ENCODE results near the gene EXOC6. TPM values are rescaled to one million over a fixed set of nuclear protein-coding genes. Genes with fewer than 3 reads are reported as not detected.
"Not testable (repeated sequence)": the region's sequence is repeated elsewhere in the genome, so short reads cannot be mapped to it uniquely, and the experiment has no call there.

EXOC6 gene
- total RNA-seq, 1 experiment from 2014 or later, result 19.2 TPM

DNA sequence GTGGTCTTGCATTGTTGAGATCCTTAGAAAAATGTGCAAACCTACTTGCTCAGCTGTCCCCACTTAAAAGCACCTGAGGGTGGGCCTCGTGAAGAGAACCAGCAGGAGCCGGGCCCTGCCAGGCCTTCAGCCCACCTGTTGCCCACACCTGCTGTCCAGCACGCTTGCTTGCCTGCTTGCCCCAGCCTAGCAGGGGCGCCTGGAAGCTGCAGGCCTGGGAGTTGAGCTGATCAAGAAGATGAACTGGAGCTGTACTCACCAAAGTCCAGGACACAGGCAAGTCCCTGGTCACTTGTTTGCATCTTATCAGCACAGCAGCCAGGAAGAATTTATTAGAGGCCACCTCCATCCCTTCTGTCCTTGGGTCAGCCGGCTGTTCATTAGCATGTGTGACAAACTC is 248.6 kb downstream of the EXOC6 start:
- Mint-ChIP-seq H3K4me3 (ENCODE audit: low read depth, unreplicated experiment) (no peak overlapping the region), H3K9me3 (ENCODE audit: low read depth, unreplicated experiment) (no peaks in the 10 kb centered on the region), H3K4me1 (ENCODE audit: low read depth, unreplicated experiment) (no peaks in the 10 kb centered on the region), H3K27ac (ENCODE audit: unreplicated experiment) (no peak overlapping the region), H3K36me3 (ENCODE audit: insufficient read depth, unreplicated experiment) (no peaks in the 10 kb centered on the region), H3K27me3 (ENCODE audit: unreplicated experiment) (no peaks in the 10 kb centered on the region)
- CTCF ChIA-PET, result no interaction called here
- intact Hi-C loops (cut with micrococcal nuclease; ENCODE audit: unreplicated experiment), result no loop called here
- TF ChIP-seq, protein P1, sequence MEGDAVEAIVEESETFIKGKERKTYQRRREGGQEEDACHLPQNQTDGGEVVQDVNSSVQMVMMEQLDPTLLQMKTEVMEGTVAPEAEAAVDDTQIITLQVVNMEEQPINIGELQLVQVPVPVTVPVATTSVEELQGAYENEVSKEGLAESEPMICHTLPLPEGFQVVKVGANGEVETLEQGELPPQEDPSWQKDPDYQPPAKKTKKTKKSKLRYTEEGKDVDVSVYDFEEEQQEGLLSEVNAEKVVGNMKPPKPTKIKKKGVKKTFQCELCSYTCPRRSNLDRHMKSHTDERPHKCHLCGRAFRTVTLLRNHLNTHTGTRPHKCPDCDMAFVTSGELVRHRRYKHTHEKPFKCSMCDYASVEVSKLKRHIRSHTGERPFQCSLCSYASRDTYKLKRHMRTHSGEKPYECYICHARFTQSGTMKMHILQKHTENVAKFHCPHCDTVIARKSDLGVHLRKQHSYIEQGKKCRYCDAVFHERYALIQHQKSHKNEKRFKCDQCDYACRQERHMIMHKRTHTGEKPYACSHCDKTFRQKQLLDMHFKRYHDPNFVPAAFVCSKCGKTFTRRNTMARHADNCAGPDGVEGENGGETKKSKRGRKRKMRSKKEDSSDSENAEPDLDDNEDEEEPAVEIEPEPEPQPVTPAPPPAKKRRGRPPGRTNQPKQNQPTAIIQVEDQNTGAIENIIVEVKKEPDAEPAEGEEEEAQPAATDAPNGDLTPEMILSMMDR (IDR thresholded peaks at IDR 0.05; ENCODE audit: unreplicated experiment), result no peak
- no peak for DNase-seq
- no TSS peak for BruUV-seq (replicated peaks)

DNA sequence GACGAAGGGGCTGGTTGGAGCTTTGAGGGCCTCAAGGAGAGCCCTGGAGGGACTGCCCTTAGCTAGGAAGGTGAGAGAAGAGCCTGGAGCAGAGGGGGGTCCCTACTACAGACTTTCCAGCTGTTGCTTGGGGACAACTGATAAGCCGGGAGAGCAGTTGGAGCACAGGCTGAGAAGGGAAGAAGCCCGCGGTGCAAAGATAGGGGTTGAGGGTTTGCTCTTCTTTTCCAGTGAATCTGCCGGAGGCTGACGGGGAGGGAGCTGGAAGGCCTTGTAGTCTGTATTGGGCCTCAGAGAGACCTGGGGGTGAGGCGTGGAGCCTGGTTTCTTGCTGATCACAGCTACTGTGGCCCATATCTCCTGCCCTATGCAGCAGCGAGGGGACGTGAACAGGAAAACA is 249.1 kb downstream of the EXOC6 start:
- no peak for DNase-seq
- intact Hi-C loops (cut with micrococcal nuclease; ENCODE audit: unreplicated experiment), result no loop called here
- H3K27me3 Mint-ChIP-seq (ENCODE audit: unreplicated experiment), result no peaks in the 10 kb centered on the region
- H3K4me1 Mint-ChIP-seq (ENCODE audit: low read depth, unreplicated experiment), result no peaks in the 10 kb centered on the region
- H3K9me3 Mint-ChIP-seq (ENCODE audit: low read depth, unreplicated experiment), result no peaks in the 10 kb centered on the region
- no peak overlapping the region for H3K4me3 Mint-ChIP-seq (ENCODE audit: low read depth, unreplicated experiment)
- TF ChIP-seq, protein P1 (IDR thresholded peaks at IDR 0.05; ENCODE audit: unreplicated experiment), result no peak
- no peak overlapping the region for H3K27ac Mint-ChIP-seq (ENCODE audit: unreplicated experiment)
- no TSS peak for BruUV-seq (replicated peaks)
- H3K36me3 Mint-ChIP-seq (ENCODE audit: insufficient read depth, unreplicated experiment), result no peaks in the 10 kb centered on the region
- CTCF ChIA-PET, result no interaction called here

DNA sequence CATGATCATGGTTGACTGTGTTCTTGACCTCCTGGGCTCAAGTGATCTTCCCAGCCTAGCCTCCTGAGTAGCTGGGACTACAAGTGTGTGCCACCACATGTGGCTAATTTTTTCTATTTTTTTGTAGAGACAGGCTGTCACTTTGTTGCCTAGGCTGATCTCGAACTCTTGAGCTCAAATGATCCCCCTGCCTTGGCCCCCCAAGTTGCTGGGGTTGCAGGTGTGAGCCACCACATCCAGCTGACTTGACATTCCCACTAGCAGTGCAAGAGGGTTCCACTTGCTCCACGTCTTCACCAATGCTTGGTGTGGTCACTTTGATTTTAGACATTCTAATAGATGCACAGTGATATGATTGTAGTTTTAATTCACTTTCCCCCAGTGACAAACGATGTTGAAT is 250.5 kb downstream of the EXOC6 start:
- Mint-ChIP-seq H3K36me3 (ENCODE audit: insufficient read depth, unreplicated experiment) (no peaks in the 10 kb centered on the region), H3K27me3 (ENCODE audit: unreplicated experiment) (no peaks in the 10 kb centered on the region), H3K4me3 (ENCODE audit: low read depth, unreplicated experiment) (no peak overlapping the region), H3K27ac (ENCODE audit: unreplicated experiment) (no peak overlapping the region), H3K4me1 (ENCODE audit: low read depth, unreplicated experiment) (no peaks in the 10 kb centered on the region), H3K9me3 (ENCODE audit: low read depth, unreplicated experiment) (no peaks in the 10 kb centered on the region)
- intact Hi-C loops (cut with micrococcal nuclease; ENCODE audit: unreplicated experiment), result no loop called here
- BruUV-seq (replicated peaks), result no TSS peak
- CTCF ChIA-PET, result no interaction called here
- no peak for DNase-seq
- TF ChIP-seq, protein P1 (IDR thresholded peaks at IDR 0.05; ENCODE audit: unreplicated experiment), result no peak

DNA sequence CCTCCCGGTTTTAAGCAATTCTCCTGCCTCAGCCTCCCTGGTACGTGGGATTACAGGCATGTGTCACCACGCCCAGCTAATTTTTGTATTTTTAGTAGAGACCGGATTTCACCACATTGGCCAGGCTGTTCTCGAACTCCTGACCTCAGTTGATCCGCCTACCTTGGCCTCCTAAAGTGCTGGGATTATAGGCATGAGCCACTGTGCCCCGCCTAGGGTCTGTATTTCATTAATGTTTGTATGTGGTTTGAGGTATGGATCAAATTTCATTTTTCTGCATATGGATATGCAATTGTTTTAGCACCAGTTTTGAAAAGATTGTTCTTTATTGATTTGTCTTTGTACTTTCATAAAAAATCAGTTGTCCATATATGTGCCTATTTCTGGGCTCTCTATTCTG is 251.3 kb downstream of the EXOC6 start:
- H3K27ac Mint-ChIP-seq (ENCODE audit: unreplicated experiment), result no peak overlapping the region

DNA sequence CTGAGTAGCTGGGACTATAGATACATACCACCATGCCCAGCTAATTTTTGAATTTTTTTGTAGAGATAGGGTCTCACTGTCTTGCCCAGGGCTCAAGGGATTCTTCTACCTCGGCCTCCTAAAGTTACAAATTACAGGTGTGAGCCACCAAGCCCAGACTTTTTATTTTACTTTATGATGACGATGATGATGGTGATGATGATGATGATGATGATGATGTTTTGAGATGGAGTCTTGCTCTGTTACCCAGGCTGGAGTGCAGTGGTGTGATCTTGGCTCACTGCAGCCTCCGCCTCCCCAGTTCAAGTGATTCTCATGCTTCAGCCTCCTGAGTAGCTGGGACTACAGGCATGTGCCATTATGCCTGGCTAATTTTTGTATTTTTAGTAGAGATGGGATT is 252.8 kb downstream of the EXOC6 start:
- H3K27me3 Mint-ChIP-seq (ENCODE audit: unreplicated experiment); DNase-seq; intact Hi-C loops (cut with micrococcal nuclease; ENCODE audit: unreplicated experiment); H3K36me3 Mint-ChIP-seq (ENCODE audit: insufficient read depth, unreplicated experiment); BruUV-seq (replicated peaks); H3K27ac Mint-ChIP-seq (ENCODE audit: unreplicated experiment); H3K4me1 Mint-ChIP-seq (ENCODE audit: low read depth, unreplicated experiment); H3K4me3 Mint-ChIP-seq (ENCODE audit: low read depth, unreplicated experiment); CTCF ChIA-PET; H3K9me3 Mint-ChIP-seq (ENCODE audit: low read depth, unreplicated experiment): not testable (repeated sequence)

More for the DNA sequence above, 251.3 kb downstream of the EXOC6 start:
- no peaks in the 10 kb centered on the region for H3K27me3 Mint-ChIP-seq (ENCODE audit: unreplicated experiment)
- TF ChIP-seq, protein P1 (IDR thresholded peaks at IDR 0.05; ENCODE audit: unreplicated experiment), result no peak
- DNase-seq, result peak; percentile 10
- no peak overlapping the region for H3K4me3 Mint-ChIP-seq (ENCODE audit: low read depth, unreplicated experiment)
- intact Hi-C loops (cut with micrococcal nuclease; ENCODE audit: unreplicated experiment), result no loop called here
- BruUV-seq (replicated peaks), result no TSS peak
- H3K9me3 Mint-ChIP-seq (ENCODE audit: low read depth, unreplicated experiment), result no peaks in the 10 kb centered on the region
- H3K4me1 Mint-ChIP-seq (ENCODE audit: low read depth, unreplicated experiment), result no peaks in the 10 kb centered on the region
- H3K36me3 Mint-ChIP-seq (ENCODE audit: insufficient read depth, unreplicated experiment), result no peaks in the 10 kb centered on the region
- CTCF ChIA-PET, result no interaction called here

Data from Calu3 (cell line).